Liver (tissue), 3 donors: ENCODE data around the gene DNAH3.

Experiments
- ATF3 ChIP-seq: IDR thresholded peaks from 2 replicates; pipeline ENCODE4 v1.6.1; 2016; ENCODE audit warnings: antibody characterized with exemption
- CTCF ChIP-seq: fragments of 150-350 bp; IDR thresholded peaks from 2 replicates; pipeline ENCODE4 v1.5.1; 2017; ENCODE audit warnings: improper control_type of control experiment, low read depth, low read length; ENCODE audit not compliant: missing input control
- EGR1 ChIP-seq, 2 donors: IDR thresholded peaks; 2 replicates each; pipeline ENCODE4 v1.6.1; 2016 to 2018; ENCODE audit warnings: antibody characterized with exemption in 2 of 2, low read depth in 2 of 2
- GABPA ChIP-seq, 2 donors: IDR thresholded peaks in 1 of 2; conservative IDR thresholded peaks in 1 of 2; 2 replicates each; pipeline ENCODE4 v1.6.1; 2016; ENCODE audit warnings: antibody characterized with exemption in 2 of 2, mild to moderate bottlenecking in 1 of 2, moderate library complexity in 1 of 2
- HNF4G ChIP-seq: IDR thresholded peaks from 2 replicates; pipeline ENCODE4 v1.6.1; 2016; ENCODE audit warnings: antibody characterized with exemption
- JUND ChIP-seq, 2 donors: IDR thresholded peaks; 2 replicates each; pipeline ENCODE4 v1.6.1; 2016; ENCODE audit warnings: antibody characterized with exemption in 2 of 2
- MAX ChIP-seq: IDR thresholded peaks from 2 replicates; pipeline ENCODE4 v1.6.1; 2016; ENCODE audit warnings: antibody characterized with exemption
- RAD21 ChIP-seq, 2 donors: IDR thresholded peaks; 2 replicates each; pipeline ENCODE4 v1.6.1; 2016; ENCODE audit warnings: antibody characterized with exemption in 2 of 2, mild to moderate bottlenecking in 2 of 2
- REST ChIP-seq: IDR thresholded peaks from 2 replicates; pipeline ENCODE4 v1.6.1; 2016; ENCODE audit warnings: antibody characterized with exemption, mild to moderate bottlenecking
- RXRA ChIP-seq, 2 donors: IDR thresholded peaks; 2 replicates each; pipeline ENCODE4 v1.6.1; 2017 to 2018; ENCODE audit warnings: antibody characterized with exemption in 2 of 2, mild to moderate bottlenecking in 1 of 2
- SP1 ChIP-seq: IDR thresholded peaks from 2 replicates; pipeline ENCODE4 v1.6.1; 2018; ENCODE audit warnings: antibody characterized with exemption, mild to moderate bottlenecking
- TAF1 ChIP-seq: conservative IDR thresholded peaks from 2 replicates; pipeline ENCODE4 v1.6.1; 2016; ENCODE audit warnings: antibody characterized with exemption, mild to moderate bottlenecking
- YY1 ChIP-seq: IDR thresholded peaks from 2 replicates; pipeline ENCODE4 v1.6.1; 2016; ENCODE audit warnings: antibody characterized with exemption, mild to moderate bottlenecking
- ZBTB33 ChIP-seq: IDR thresholded peaks from 2 replicates; pipeline ENCODE4 v1.6.1; 2016; ENCODE audit warnings: antibody characterized with exemption
- donor health status: healthy.
- donor health status: healthy.

- TF ChIP-seq CTCF = no peak
- no peak for TF ChIP-seq RAD21 (IDR thresholded peaks at IDR 0.05)
- no peak for TF ChIP-seq YY1
- no peak for TF ChIP-seq JUND (IDR thresholded peaks at IDR 0.05)
- TF ChIP-seq RXRA (IDR thresholded peaks at IDR 0.05) = no peak
- no peak for TF ChIP-seq GABPA (IDR thresholded peaks at IDR 0.05 in 1 of 2, conservative IDR thresholded peaks at IDR 0.05 in 1 of 2)
- TF ChIP-seq TAF1 = no peak
- no peak for TF ChIP-seq EGR1 (IDR thresholded peaks at IDR 0.05; ENCODE audit: low read depth in 2 of 2)
- TF ChIP-seq HNF4G = no peak
- TF ChIP-seq ZBTB33 = no peak
- TF ChIP-seq ATF3 = no peak
- TF ChIP-seq SP1 = no peak
- TF ChIP-seq MAX = no peak
- TF ChIP-seq REST = no peak
Observed at GRCh38 chr16:20920799-20921198, 229.8 kb downstream of the DNAH3 start.
